ENCODE data around the gene CPLX4.

DNA sequence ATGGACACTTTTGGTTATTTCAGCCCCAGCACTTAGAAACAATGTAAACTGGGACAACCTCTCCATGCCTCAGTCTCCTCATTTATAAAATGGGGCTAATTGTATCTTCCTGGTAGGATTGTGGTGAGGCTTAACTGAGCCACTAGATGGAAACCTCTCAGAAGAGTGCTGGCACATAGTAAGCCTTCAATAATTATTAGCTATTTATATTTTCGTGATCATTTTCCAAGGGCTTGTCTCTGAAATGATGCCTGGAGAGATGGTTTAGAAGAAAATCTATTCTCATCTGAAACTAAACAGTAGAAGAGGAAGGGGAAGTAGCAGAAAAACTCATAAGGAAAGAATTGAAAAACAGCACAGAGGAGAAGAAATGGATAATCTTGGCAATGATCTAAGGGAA is 52.0 kb downstream of the CPLX4 start:
- TF ChIP-seq, protein P1, sequence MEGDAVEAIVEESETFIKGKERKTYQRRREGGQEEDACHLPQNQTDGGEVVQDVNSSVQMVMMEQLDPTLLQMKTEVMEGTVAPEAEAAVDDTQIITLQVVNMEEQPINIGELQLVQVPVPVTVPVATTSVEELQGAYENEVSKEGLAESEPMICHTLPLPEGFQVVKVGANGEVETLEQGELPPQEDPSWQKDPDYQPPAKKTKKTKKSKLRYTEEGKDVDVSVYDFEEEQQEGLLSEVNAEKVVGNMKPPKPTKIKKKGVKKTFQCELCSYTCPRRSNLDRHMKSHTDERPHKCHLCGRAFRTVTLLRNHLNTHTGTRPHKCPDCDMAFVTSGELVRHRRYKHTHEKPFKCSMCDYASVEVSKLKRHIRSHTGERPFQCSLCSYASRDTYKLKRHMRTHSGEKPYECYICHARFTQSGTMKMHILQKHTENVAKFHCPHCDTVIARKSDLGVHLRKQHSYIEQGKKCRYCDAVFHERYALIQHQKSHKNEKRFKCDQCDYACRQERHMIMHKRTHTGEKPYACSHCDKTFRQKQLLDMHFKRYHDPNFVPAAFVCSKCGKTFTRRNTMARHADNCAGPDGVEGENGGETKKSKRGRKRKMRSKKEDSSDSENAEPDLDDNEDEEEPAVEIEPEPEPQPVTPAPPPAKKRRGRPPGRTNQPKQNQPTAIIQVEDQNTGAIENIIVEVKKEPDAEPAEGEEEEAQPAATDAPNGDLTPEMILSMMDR (IDR thresholded peaks at IDR 0.05; ENCODE audit: low read depth, low read length): no peak; the same call in 1 of the 2 replicates
- no peak for TF ChIP-seq EZH2phosphoT487 (IDR thresholded peaks at IDR 0.05; ENCODE audit: low read depth)
